Skeletal muscle tissue (tissue), 4 donors: ENCODE data around the gene STK32B. TPM values are rescaled to one million over a fixed set of nuclear protein-coding genes. Genes with fewer than 3 reads are reported as not detected.

Experiments
- H3K27ac ChIP-seq: one replicate; pipeline ENCODE4 v1.7.0; 2013; ENCODE audit warnings: mild to moderate bottlenecking, low read depth, low read length, inconsistent platforms
- H3K27me3 ChIP-seq, 3 donors: one replicate each; pipeline ENCODE4 v1.7.0; 2013; ENCODE audit warnings: low read length in 3 of 3; ENCODE audit not compliant: control insufficient read depth in 3 of 3, insufficient read depth in 3 of 3
- H3K36me3 ChIP-seq, 3 donors: one replicate each; pipeline ENCODE4 v1.7.0; 2013; ENCODE audit warnings: low read length in 3 of 3; ENCODE audit not compliant: control insufficient read depth in 3 of 3, insufficient read depth in 3 of 3
- H3K4me1 ChIP-seq, 3 donors: one replicate each; pipeline ENCODE4 v1.7.0; 2013; ENCODE audit warnings: low read length in 3 of 3, mild to moderate bottlenecking in 3 of 3; ENCODE audit not compliant: control insufficient read depth in 3 of 3, insufficient read depth in 3 of 3
- H3K4me3 ChIP-seq, 3 donors: one replicate each; pipeline ENCODE4 v1.7.0; 2013; ENCODE audit warnings: low read length in 3 of 3
- H3K9ac ChIP-seq, 3 donors: one replicate each; pipeline ENCODE4 v1.7.0; 2013; ENCODE audit warnings: low read length in 3 of 3, mild to moderate bottlenecking in 3 of 3, moderate library complexity in 2 of 3, low read depth in 1 of 3
- H3K9me3 ChIP-seq, 3 donors: one replicate each; pipeline ENCODE4 v1.7.0; 2013; ENCODE audit warnings: low read length in 3 of 3; ENCODE audit not compliant: control insufficient read depth in 3 of 3
- total RNA-seq: library from RNA; depleted of rRNA; stranded (reverse); fragments of >200 nt; gene quantifications from one replicate; pipeline ENCODE4 v1.2.3, GENCODE V29; 2014
- donor health status: Osteomylitis.

STK32B gene
- total RNA-seq, 1 donor from 2014 or later, result 5.7 TPM

- Histone ChIP-seq H3K9me3 (no peaks in the 10 kb centered on the region), H3K36me3 (no peaks in the 10 kb centered on the region), H3K27ac (no peak overlapping the region), H3K4me3 (no peak overlapping the region), H3K9ac (no peak overlapping the region), H3K4me1 (no peaks in the 10 kb centered on the region), H3K27me3 (no peaks in the 10 kb centered on the region)
Observed at GRCh38 chr4:5446595-5447226, 395.4 kb downstream of the STK32B start.

- Histone ChIP-seq H3K9ac (no peak overlapping the region), H3K4me3 (no peak overlapping the region), H3K27ac (no peak overlapping the region), H3K27me3 (no peaks in the 10 kb centered on the region), H3K36me3 (no peaks in the 10 kb centered on the region), H3K9me3 (peaks cover 0 to 2% (median 0%) of the 10 kb centered on the region in 3 donors), H3K4me1 (no peaks in the 10 kb centered on the region)
Observed at GRCh38 chr4:5447755-5448154, 396.5 kb downstream of the STK32B start.

- no peak overlapping the region for H3K27ac ChIP-seq
Observed at GRCh38 chr4:5448221-5448620, 396.9 kb downstream of the STK32B start.

GRCh38 chr4:5451243-5451642 lies 400.0 kb downstream of the STK32B start:
- Histone ChIP-seq H3K27me3 (no peaks in the 10 kb centered on the region), H3K4me3 (no peak overlapping the region), H3K4me1 (no peaks in the 10 kb centered on the region), H3K9ac (no peak overlapping the region), H3K9me3 (peaks cover 0 to 2% (median 0%) of the 10 kb centered on the region in 3 donors), H3K36me3 (no peaks in the 10 kb centered on the region), H3K27ac (no peak overlapping the region)

More at GRCh38 chr4:5448221-5448620, 396.9 kb downstream of the STK32B start:
- H3K36me3 ChIP-seq, result no peaks in the 10 kb centered on the region
- no peaks in the 10 kb centered on the region for H3K27me3 ChIP-seq
- peaks cover 0 to 2% (median 0%) of the 10 kb centered on the region in 3 donors for H3K9me3 ChIP-seq
- H3K4me3 ChIP-seq, result no peak overlapping the region
- no peaks in the 10 kb centered on the region for H3K4me1 ChIP-seq
- no peak overlapping the region for H3K9ac ChIP-seq

GRCh38 chr4:5452156-5452555 lies 400.9 kb downstream of the STK32B start:
- H3K4me3 ChIP-seq, result no peak overlapping the region
- no peaks in the 10 kb centered on the region for H3K36me3 ChIP-seq
- no peaks in the 10 kb centered on the region for H3K4me1 ChIP-seq
- no peak overlapping the region for H3K27ac ChIP-seq
- no peak overlapping the region for H3K9ac ChIP-seq
- peaks cover 0 to 2% (median 0%) of the 10 kb centered on the region in 3 donors for H3K9me3 ChIP-seq
- no peaks in the 10 kb centered on the region for H3K27me3 ChIP-seq

- Histone ChIP-seq H3K4me1 (no peaks in the 10 kb centered on the region), H3K9me3 (peaks cover 0 to 2% (median 0%) of the 10 kb centered on the region in 3 donors), H3K27ac (no peak overlapping the region), H3K4me3 (no peak overlapping the region), H3K9ac (no peak overlapping the region), H3K36me3 (no peaks in the 10 kb centered on the region), H3K27me3 (no peaks in the 10 kb centered on the region)
Observed at GRCh38 chr4:5455003-5455585, 403.8 kb downstream of the STK32B start.

- H3K4me3 ChIP-seq, result no peak overlapping the region
- no peaks in the 10 kb centered on the region for H3K4me1 ChIP-seq
- H3K9me3 ChIP-seq, result peaks cover 0 to 2% (median 0%) of the 10 kb centered on the region in 3 donors
- H3K27ac ChIP-seq, result no peak overlapping the region
- H3K9ac ChIP-seq, result no peak overlapping the region
- no peaks in the 10 kb centered on the region for H3K36me3 ChIP-seq
- no peaks in the 10 kb centered on the region for H3K27me3 ChIP-seq
Observed at GRCh38 chr4:5456296-5456845, 405.1 kb downstream of the STK32B start.

- Histone ChIP-seq H3K9ac (no peak overlapping the region), H3K27me3 (no peaks in the 10 kb centered on the region), H3K36me3 (no peaks in the 10 kb centered on the region), H3K4me1 (no peaks in the 10 kb centered on the region), H3K9me3 (no peaks in the 10 kb centered on the region), H3K27ac (no peak overlapping the region), H3K4me3 (no peak overlapping the region)
Observed at GRCh38 chr4:5458676-5459075, 407.4 kb downstream of the STK32B start.

- H3K36me3 ChIP-seq, result no peaks in the 10 kb centered on the region
- H3K9ac ChIP-seq, result no peak overlapping the region
Observed at GRCh38 chr4:5459236-5459635, 408.0 kb downstream of the STK32B start.

GRCh38 chr4:5460106-5460801 lies 409.0 kb downstream of the STK32B start:
- no peaks in the 10 kb centered on the region for H3K27me3 ChIP-seq
- H3K4me3 ChIP-seq, result no peak overlapping the region
- no peak overlapping the region for H3K9ac ChIP-seq
- no peaks in the 10 kb centered on the region for H3K4me1 ChIP-seq
- no peaks in the 10 kb centered on the region for H3K36me3 ChIP-seq
- H3K9me3 ChIP-seq, result no peaks in the 10 kb centered on the region
- H3K27ac ChIP-seq, result no peak overlapping the region

More at GRCh38 chr4:5459236-5459635, 408.0 kb downstream of the STK32B start:
- no peaks in the 10 kb centered on the region for H3K4me1 ChIP-seq
- no peak overlapping the region for H3K27ac ChIP-seq
- no peaks in the 10 kb centered on the region for H3K9me3 ChIP-seq
- no peaks in the 10 kb centered on the region for H3K27me3 ChIP-seq
- no peak overlapping the region for H3K4me3 ChIP-seq
